Measurements from ENCODE around the gene TMEM191C.
"Not testable (repeated sequence)": the region's sequence is repeated elsewhere in the genome, so short reads cannot be mapped to it uniquely, and the experiment has no call there.

DNA sequence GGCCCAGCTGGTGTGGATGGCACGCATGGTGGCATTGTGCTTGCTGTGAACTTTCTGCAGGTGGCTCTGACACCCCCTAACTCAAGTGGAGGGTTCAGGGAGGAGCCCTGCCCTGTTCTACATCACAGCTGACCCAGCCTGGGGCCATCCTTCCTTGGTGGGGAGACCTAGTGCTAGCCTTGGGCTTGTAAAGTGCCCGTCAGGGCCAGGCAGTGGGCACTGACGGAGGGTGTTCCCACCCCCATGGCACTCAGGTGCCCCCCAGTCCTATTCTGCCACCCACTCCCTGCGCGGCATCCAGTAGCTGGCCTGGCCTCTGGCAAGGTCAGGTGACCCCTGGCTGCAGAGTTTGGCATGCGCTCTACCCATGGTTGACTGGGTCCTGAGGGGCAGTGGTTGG is 26.0 kb upstream of the TMEM191C start:
- TF ChIP-seq EZH2 (IDR thresholded peaks at IDR 0.05; ENCODE audit: borderline replicate concordance, low read depth, low read length, poor library complexity, severe bottlenecking); CTCF (conservative IDR thresholded peaks at IDR 0.05; ENCODE audit: low read depth, low read length): not testable (repeated sequence)

Measured in A673 (cell line).